GM23338 (cell line): ENCODE results near the gene RGCC.

Experiments
- CREB1 ChIP-seq: fragments of 250-450 bp; sonication (Bioruptor Pico); IDR thresholded peaks from 2 replicates; pipeline ENCODE4 v1.5.0; 2020; ENCODE audit warnings: low read depth, mild to moderate bottlenecking, moderate library complexity
- ETS1 ChIP-seq: IDR thresholded peaks from 2 replicates; pipeline ENCODE4 v1.6.1; 2016; ENCODE audit warnings: antibody characterized with exemption
- EZH2 ChIP-seq: fragments of 200-600 bp; sonication (generic); IDR thresholded peaks from one replicate; pipeline ENCODE4 v1.8.0; 2017; ENCODE audit warnings: antibody characterized with exemption, mild to moderate bottlenecking, low read depth; ENCODE audit not compliant: unreplicated experiment
- EZH2phosphoT487 ChIP-seq: fragments of 200-600 bp; sonication (generic); IDR thresholded peaks from one replicate; pipeline ENCODE4 v1.8.1; 2018; ENCODE audit warnings: antibody characterized with exemption; ENCODE audit not compliant: unreplicated experiment
- JUNB ChIP-seq: IDR thresholded peaks from one replicate; pipeline ENCODE4 v1.6.1; 2016; ENCODE audit warnings: antibody characterized with exemption; ENCODE audit not compliant: unreplicated experiment
- NANOG ChIP-seq: IDR thresholded peaks from 2 replicates; pipeline ENCODE4 v1.6.1; 2016; ENCODE audit warnings: antibody characterized with exemption, borderline replicate concordance
- POLR2AphosphoS5 ChIP-seq: IDR thresholded peaks from 2 replicates; pipeline ENCODE4 v1.6.1; 2016; ENCODE audit warnings: antibody characterized with exemption, low read depth
- REST ChIP-seq: IDR thresholded peaks from one replicate; pipeline ENCODE4 v1.6.1; 2018; ENCODE audit warnings: antibody characterized with exemption; ENCODE audit not compliant: unreplicated experiment
- ZNF114 ChIP-seq: fragments of 250-450 bp; sonication (Bioruptor Pico); IDR thresholded peaks from 2 replicates; pipeline ENCODE4 v1.5.0; 2020; ENCODE audit warnings: mild to moderate bottlenecking, moderate library complexity
- ZNF462 ChIP-seq: fragments of 250-450 bp; sonication (Bioruptor Pico); IDR thresholded peaks from 2 replicates; pipeline ENCODE4 v1.5.0; 2020; ENCODE audit warnings: mild to moderate bottlenecking, moderate library complexity
- TF ChIP-seq, protein P1 (sequence below), 2 experiments: fragments of 200-600 bp in 1 of 2; sonication (generic) in 1 of 2; conservative IDR thresholded peaks; 2 replicates each; pipeline versions ENCODE4 v1.5.1 to v1.6.1; 2016 to 2017; ENCODE audit warnings: antibody characterized with exemption in 2 of 2, low read depth in 2 of 2, mild to moderate bottlenecking in 2 of 2, moderate library complexity in 1 of 2

- TF ChIP-seq, protein P1, sequence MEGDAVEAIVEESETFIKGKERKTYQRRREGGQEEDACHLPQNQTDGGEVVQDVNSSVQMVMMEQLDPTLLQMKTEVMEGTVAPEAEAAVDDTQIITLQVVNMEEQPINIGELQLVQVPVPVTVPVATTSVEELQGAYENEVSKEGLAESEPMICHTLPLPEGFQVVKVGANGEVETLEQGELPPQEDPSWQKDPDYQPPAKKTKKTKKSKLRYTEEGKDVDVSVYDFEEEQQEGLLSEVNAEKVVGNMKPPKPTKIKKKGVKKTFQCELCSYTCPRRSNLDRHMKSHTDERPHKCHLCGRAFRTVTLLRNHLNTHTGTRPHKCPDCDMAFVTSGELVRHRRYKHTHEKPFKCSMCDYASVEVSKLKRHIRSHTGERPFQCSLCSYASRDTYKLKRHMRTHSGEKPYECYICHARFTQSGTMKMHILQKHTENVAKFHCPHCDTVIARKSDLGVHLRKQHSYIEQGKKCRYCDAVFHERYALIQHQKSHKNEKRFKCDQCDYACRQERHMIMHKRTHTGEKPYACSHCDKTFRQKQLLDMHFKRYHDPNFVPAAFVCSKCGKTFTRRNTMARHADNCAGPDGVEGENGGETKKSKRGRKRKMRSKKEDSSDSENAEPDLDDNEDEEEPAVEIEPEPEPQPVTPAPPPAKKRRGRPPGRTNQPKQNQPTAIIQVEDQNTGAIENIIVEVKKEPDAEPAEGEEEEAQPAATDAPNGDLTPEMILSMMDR (conservative IDR thresholded peaks at IDR 0.05; ENCODE audit: low read depth in 2 of 2) = no peak
- TF ChIP-seq EZH2 (no peak), EZH2phosphoT487 (no peak), ZNF462 (CRISPR knock-in tag) (no peak), POLR2AphosphoS5 (no peak), ZNF114 (no peak), REST (no peak), CREB1 (CRISPR knock-in tag) (no peak), ETS1 (no peak), JUNB (no peak), NANOG (no peak)
These were observed 34.1 kb downstream of the RGCC start for GRCh38 chr13:41491436-41491835.
